GM23338 (cell line): ENCODE measurements around the gene PALM.

Experiments
- CTCF ChIP-seq, 2 experiments: fragments of 200-600 bp in 1 of 2; sonication (generic) in 1 of 2; conservative IDR thresholded peaks; 2 replicates each; pipeline versions ENCODE4 v1.5.1 to v1.6.1; 2016 to 2017; ENCODE audit warnings: antibody characterized with exemption in 2 of 2, low read depth in 2 of 2, mild to moderate bottlenecking in 2 of 2, moderate library complexity in 1 of 2
- EZH2 ChIP-seq: fragments of 200-600 bp; sonication (generic); IDR thresholded peaks from one replicate; pipeline ENCODE4 v1.8.0; 2017; ENCODE audit warnings: antibody characterized with exemption, mild to moderate bottlenecking, low read depth; ENCODE audit not compliant: unreplicated experiment
- POLR2AphosphoS5 ChIP-seq: IDR thresholded peaks from 2 replicates; pipeline ENCODE4 v1.6.1; 2016; ENCODE audit warnings: antibody characterized with exemption, low read depth
- REST ChIP-seq: IDR thresholded peaks from one replicate; pipeline ENCODE4 v1.6.1; 2018; ENCODE audit warnings: antibody characterized with exemption; ENCODE audit not compliant: unreplicated experiment

GRCh38 chr19:784541-784940, 75.8 kb downstream of the PALM start:
- no peak for TF ChIP-seq EZH2
- no peak for TF ChIP-seq POLR2AphosphoS5
- TF ChIP-seq CTCF (conservative IDR thresholded peaks at IDR 0.05; ENCODE audit: low read depth in 2 of 2): no peak
- TF ChIP-seq REST: no peak
